OCI-LY1 (cell line): ENCODE results near the gene EFHD2.

Experiments used
- H2AFZ ChIP-seq: fragments of 200-600 bp; sonication (generic), shearing (Covaris generic); 2 replicates; pipeline ENCODE4 v1.6.0; 2014; ENCODE audit warnings: antibody characterized with exemption, mild to moderate bottlenecking, low read length
- H3F3A ChIP-seq: fragments of 200-600 bp; sonication (generic), shearing (Covaris generic); 2 replicates; pipeline ENCODE4 v1.6.0; 2014; ENCODE audit warnings: mild to moderate bottlenecking, antibody characterized with exemption, low read length, moderate library complexity; ENCODE audit not compliant: insufficient read depth
- H3K27ac ChIP-seq: fragments of 200-600 bp; sonication (generic); 2 replicates; pipeline ENCODE4 v1.5.1; 2014; ENCODE audit warnings: low read length, mixed run types, mild to moderate bottlenecking, low read depth; ENCODE audit not compliant: poor library complexity, severe bottlenecking
- H3K27me3 ChIP-seq: fragments of 200-600 bp; sonication (generic); 2 replicates; pipeline ENCODE4 v1.6.0; 2014; ENCODE audit warnings: antibody characterized with exemption, mild to moderate bottlenecking, low read length, moderate library complexity; ENCODE audit not compliant: insufficient read depth
- H3K36me3 ChIP-seq: fragments of 200-600 bp; sonication (generic); 2 replicates; pipeline ENCODE4 v1.6.1; 2014; ENCODE audit warnings: mild to moderate bottlenecking, antibody characterized with exemption, low read length, moderate library complexity, mixed read lengths; ENCODE audit not compliant: insufficient read depth
- H3K4me1 ChIP-seq: fragments of 200-600 bp; sonication (generic); 2 replicates; pipeline ENCODE4 v1.5.1; 2014; ENCODE audit warnings: mild to moderate bottlenecking, low read length, moderate library complexity; ENCODE audit not compliant: insufficient read depth, severe bottlenecking
- H3K4me2 ChIP-seq: fragments of 200-600 bp; sonication (generic), shearing (Covaris generic); 2 replicates; pipeline ENCODE4 v1.6.1; 2014; ENCODE audit warnings: low read length
- H3K4me3 ChIP-seq: fragments of 200-600 bp; sonication (generic); 2 replicates; pipeline ENCODE4 v1.5.1; 2014; ENCODE audit warnings: low read length, low read depth, mild to moderate bottlenecking, mixed read lengths; ENCODE audit not compliant: poor library complexity, severe bottlenecking
- H3K79me2 ChIP-seq: fragments of 200-600 bp; shearing (Covaris generic); 2 replicates; pipeline ENCODE4 v1.6.1; 2016; ENCODE audit warnings: mixed run types, low read length, mixed read lengths; ENCODE audit not compliant: insufficient read depth
- H3K9ac ChIP-seq: fragments of 200-600 bp; sonication (generic), shearing (Covaris generic); 2 replicates; pipeline ENCODE4 v1.6.1; 2014; ENCODE audit warnings: mild to moderate bottlenecking, low read length, mixed read lengths
- H3K9me2 ChIP-seq: fragments of 200-600 bp; sonication (generic), shearing (Covaris generic); 2 replicates; pipeline ENCODE4 v1.6.1; 2014; ENCODE audit warnings: low read depth, mild to moderate bottlenecking, low read length, mixed read lengths
- H3K9me3 ChIP-seq: fragments of 200-600 bp; shearing (Covaris generic); 2 replicates; pipeline ENCODE4 v1.6.1; 2014; ENCODE audit warnings: low read length, mixed read lengths
- H4K20me1 ChIP-seq: fragments of 200-600 bp; sonication (generic), shearing (Covaris generic); 2 replicates; pipeline ENCODE4 v1.6.0; 2016; ENCODE audit warnings: mild to moderate bottlenecking, low read length; ENCODE audit not compliant: insufficient read depth
- CTCF ChIP-seq: fragments of 200-600 bp; sonication (generic), shearing (Covaris generic); IDR thresholded peaks from 2 replicates; pipeline ENCODE4 v1.5.1; 2017; ENCODE audit warnings: mild to moderate bottlenecking, antibody characterized with exemption, low read length, moderate library complexity, mixed read lengths
- EZH2 ChIP-seq: fragments of 200-600 bp; sonication (generic), shearing (Covaris generic); IDR thresholded peaks from 2 replicates; pipeline ENCODE4 v1.8.0; 2017; ENCODE audit warnings: borderline replicate concordance, mixed run types, mild to moderate bottlenecking, antibody characterized with exemption, low read length, moderate library complexity, mixed read lengths

Gene EFHD2

GRCh38 chr1:15451014-15451722 is 41.5 kb downstream of the EFHD2 start:
- H3K4me1 ChIP-seq, result no peaks in the 10 kb centered on the region
- no peak overlapping the region for H3K4me3 ChIP-seq
- no peaks in the 10 kb centered on the region for H3K79me2 ChIP-seq
- no peak overlapping the region for H2AFZ ChIP-seq
- no peak overlapping the region for H3K27ac ChIP-seq
- peaks cover 10% of the 10 kb centered on the region; the same call in 1 of the 2 replicates for H3K27me3 ChIP-seq
- TF ChIP-seq CTCF, result no peak
- no peak for TF ChIP-seq EZH2
- H3K9ac ChIP-seq, result no peak overlapping the region
- no peaks in the 10 kb centered on the region for H3F3A ChIP-seq
- no peaks in the 10 kb centered on the region for H3K9me2 ChIP-seq
- no peaks in the 10 kb centered on the region for H4K20me1 ChIP-seq
- H3K36me3 ChIP-seq, result no peaks in the 10 kb centered on the region
- no peaks in the 10 kb centered on the region for H3K9me3 ChIP-seq
- H3K4me2 ChIP-seq, result no peak overlapping the region

GRCh38 chr1:15452216-15452615 is 42.5 kb downstream of the EFHD2 start:
- no peaks in the 10 kb centered on the region for H3K9me3 ChIP-seq
- H3K36me3 ChIP-seq, result no peaks in the 10 kb centered on the region
- H3K9ac ChIP-seq, result no peak overlapping the region
- H3K4me2 ChIP-seq, result no peak overlapping the region
- H3K79me2 ChIP-seq, result no peaks in the 10 kb centered on the region
- no peaks in the 10 kb centered on the region for H3F3A ChIP-seq
- no peak overlapping the region for H3K4me3 ChIP-seq
- H3K4me1 ChIP-seq, result no peaks in the 10 kb centered on the region
- H2AFZ ChIP-seq, result no peak overlapping the region
- no peaks in the 10 kb centered on the region for H4K20me1 ChIP-seq
- no peaks in the 10 kb centered on the region for H3K9me2 ChIP-seq
- H3K27ac ChIP-seq, result no peak overlapping the region
- TF ChIP-seq CTCF, result no peak
- TF ChIP-seq EZH2, result no peak
- H3K27me3 ChIP-seq, result peaks cover 10% of the 10 kb centered on the region; the same call in 1 of the 2 replicates

GRCh38 chr1:15452866-15453571 is 43.3 kb downstream of the EFHD2 start:
- Histone ChIP-seq H3K27me3 (peaks cover 10% of the 10 kb centered on the region; the same call in 1 of the 2 replicates), H3K4me3 (no peak overlapping the region), H2AFZ (no peak overlapping the region), H3K9ac (no peak overlapping the region), H3K36me3 (no peaks in the 10 kb centered on the region), H3K9me2 (no peaks in the 10 kb centered on the region), H3K27ac (no peak overlapping the region), H3K4me1 (no peaks in the 10 kb centered on the region), H3K9me3 (no peaks in the 10 kb centered on the region), H4K20me1 (no peaks in the 10 kb centered on the region), H3K4me2 (no peak overlapping the region), H3F3A (no peaks in the 10 kb centered on the region), H3K79me2 (no peaks in the 10 kb centered on the region)
- TF ChIP-seq CTCF (no peak), EZH2 (no peak)
